ENCODE data around the gene C11orf91.
A peak's percentile ranks its signal among the peaks of the same experiment; 100 is the strongest.
"Not testable (repeated sequence)": the region's sequence is repeated elsewhere in the genome, so short reads cannot be mapped to it uniquely, and the experiment has no call there.

C11orf91 gene

DNA sequence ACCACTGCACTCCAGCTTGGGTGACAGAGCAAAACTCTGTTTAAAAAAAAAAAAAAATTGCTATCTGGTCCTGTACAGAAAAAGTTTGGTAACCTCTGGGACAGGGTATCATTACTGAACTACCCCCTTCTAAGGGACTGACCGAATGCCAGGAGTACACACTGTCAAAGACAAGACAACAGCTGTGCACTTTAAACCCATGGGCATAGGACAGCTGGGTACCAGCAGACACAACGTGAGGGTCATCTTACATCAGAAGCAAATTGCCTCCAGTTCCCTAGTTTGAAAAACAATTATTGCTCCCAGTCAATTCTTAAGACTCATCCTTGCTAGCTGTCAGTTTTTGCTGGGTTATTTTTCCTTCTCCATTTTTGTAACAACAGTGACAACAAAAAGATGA is 17.8 kb upstream of the C11orf91 start:
- no peaks in the 10 kb centered on the region for H3K27me3 ChIP-seq (replicated peaks; ENCODE audit: control insufficient read depth, insufficient read depth, low read length)

DNA sequence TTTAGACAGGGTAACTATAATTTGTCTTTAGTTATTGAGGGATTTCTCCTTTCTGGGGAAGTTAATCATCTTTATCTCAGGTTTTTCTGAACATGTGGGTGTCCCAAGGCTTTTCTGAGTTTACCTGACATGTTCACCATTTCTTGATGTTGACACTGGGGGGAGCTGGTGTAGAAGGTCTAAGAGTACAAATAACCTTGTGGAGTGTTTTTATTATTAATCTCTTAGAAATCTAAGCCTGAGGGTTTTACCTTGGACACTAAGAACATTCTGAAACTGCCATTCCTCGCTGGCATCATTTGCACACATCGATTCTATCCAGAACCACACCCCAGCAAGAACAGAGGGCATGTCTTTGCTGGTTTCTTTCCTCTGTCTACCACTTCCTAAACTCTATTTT is 15.6 kb upstream of the C11orf91 start:
- H3K4me3 ChIP-seq (ENCODE audit: low read length) = no peak overlapping the region
- no peaks in the 10 kb centered on the region for H3K9me3 ChIP-seq (ENCODE audit: control insufficient read depth, low read length)
- H3K9ac ChIP-seq (ENCODE audit: low read length) = no peak overlapping the region
- DNase-seq (ENCODE audit: low read depth) = peak; percentile 50
- H3K27me3 ChIP-seq (replicated peaks; ENCODE audit: control insufficient read depth, insufficient read depth, low read length) = no peaks in the 10 kb centered on the region
- H3K4me1 ChIP-seq (ENCODE audit: control insufficient read depth, insufficient read depth, low read length) = peaks cover 18% of the 10 kb centered on the region
- peaks cover 87% of the 10 kb centered on the region for H3K36me3 ChIP-seq (ENCODE audit: control insufficient read depth, insufficient read depth, low read length, severe bottlenecking)

More for the DNA sequence above, 17.8 kb upstream of the C11orf91 start:
- Histone ChIP-seq H3K9ac (ENCODE audit: low read length) (no peak overlapping the region), H3K9me3 (ENCODE audit: control insufficient read depth, low read length) (no peaks in the 10 kb centered on the region), H3K36me3 (ENCODE audit: control insufficient read depth, insufficient read depth, low read length, severe bottlenecking) (peaks cover 77% of the 10 kb centered on the region), H3K4me3 (ENCODE audit: low read length) (no peak overlapping the region), H3K4me1 (ENCODE audit: control insufficient read depth, insufficient read depth, low read length) (peaks cover 40% of the 10 kb centered on the region)
- no peak for DNase-seq (ENCODE audit: low read depth)

DNA sequence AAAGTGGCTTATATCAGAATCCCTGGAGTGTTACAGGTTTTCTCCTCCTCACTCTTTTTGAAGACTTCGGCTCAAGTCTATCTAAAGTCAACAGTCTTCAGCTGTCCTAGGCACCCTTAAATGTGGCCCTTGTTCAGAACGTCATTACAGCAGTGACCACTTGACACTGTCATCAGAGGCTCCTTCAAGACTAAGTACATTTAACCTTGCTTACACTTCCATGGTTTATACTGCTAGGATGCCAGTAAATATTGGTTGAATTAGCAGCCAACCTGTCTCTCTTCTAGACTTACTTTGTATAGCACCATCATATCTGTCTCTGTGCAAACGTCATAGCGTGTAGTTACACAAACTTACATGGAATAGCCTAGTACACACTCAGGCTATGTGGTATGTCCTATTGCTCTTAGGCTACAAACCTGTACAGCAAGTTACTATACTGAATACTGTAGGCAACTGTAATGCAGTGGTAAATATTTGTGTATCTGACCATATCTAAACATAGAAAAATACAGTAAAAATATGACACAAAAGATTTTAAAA is 13.3 kb upstream of the C11orf91 start:
- Histone ChIP-seq H3K36me3 (ENCODE audit: control insufficient read depth, insufficient read depth, low read length, severe bottlenecking) (peaks cover 88% of the 10 kb centered on the region), H3K9me3 (ENCODE audit: control insufficient read depth, low read length) (no peaks in the 10 kb centered on the region), H3K4me1 (ENCODE audit: control insufficient read depth, insufficient read depth, low read length) (peaks cover 15% of the 10 kb centered on the region), H3K27me3 (replicated peaks; ENCODE audit: control insufficient read depth, insufficient read depth, low read length) (no peaks in the 10 kb centered on the region), H3K4me3 (ENCODE audit: low read length) (no peak overlapping the region), H3K9ac (ENCODE audit: low read length) (no peak overlapping the region)
- no peak for DNase-seq (ENCODE audit: low read depth)

DNA sequence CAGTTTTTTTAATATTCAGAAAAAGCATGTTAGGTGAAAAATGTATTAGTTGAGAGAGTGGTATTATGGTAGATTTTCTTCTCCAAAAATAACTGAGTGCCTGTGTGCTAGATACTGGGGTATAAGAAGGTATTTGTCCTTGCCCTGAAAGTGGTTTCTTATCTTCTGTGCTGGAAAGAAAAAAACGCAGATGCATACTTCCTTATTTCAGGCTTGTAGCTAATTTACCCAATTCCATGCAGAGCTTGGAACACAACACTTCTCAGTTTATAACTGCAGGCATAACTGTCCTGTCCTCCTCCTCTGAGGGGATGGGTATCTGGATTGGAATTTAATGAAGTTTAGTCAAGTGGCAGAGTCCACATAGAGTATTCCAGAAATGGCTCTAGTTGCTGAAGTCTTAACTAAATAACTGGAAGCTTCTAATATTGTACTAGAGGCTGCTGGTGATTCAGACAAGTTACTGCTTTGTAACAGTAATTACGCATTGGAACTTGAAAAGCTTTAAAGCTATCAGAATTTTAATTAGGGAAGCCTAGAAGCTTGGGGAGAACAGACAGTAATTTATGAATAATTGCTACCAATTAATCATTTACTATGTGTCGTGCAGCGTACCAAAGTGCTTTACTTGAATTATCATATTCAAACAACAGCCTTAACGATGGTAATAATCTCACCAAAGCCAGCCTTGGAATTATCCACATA is 12.7 kb upstream of the C11orf91 start:
- Histone ChIP-seq H3K4me3 (ENCODE audit: low read length) (no peak overlapping the region), H3K9me3 (ENCODE audit: control insufficient read depth, low read length) (no peaks in the 10 kb centered on the region), H3K4me1 (ENCODE audit: control insufficient read depth, insufficient read depth, low read length) (peaks cover 15% of the 10 kb centered on the region), H3K36me3 (ENCODE audit: control insufficient read depth, insufficient read depth, low read length, severe bottlenecking) (peaks cover 87% of the 10 kb centered on the region), H3K9ac (ENCODE audit: low read length) (no peak overlapping the region), H3K27me3 (replicated peaks; ENCODE audit: control insufficient read depth, insufficient read depth, low read length) (no peaks in the 10 kb centered on the region)
- no peak for DNase-seq (ENCODE audit: low read depth)

DNA sequence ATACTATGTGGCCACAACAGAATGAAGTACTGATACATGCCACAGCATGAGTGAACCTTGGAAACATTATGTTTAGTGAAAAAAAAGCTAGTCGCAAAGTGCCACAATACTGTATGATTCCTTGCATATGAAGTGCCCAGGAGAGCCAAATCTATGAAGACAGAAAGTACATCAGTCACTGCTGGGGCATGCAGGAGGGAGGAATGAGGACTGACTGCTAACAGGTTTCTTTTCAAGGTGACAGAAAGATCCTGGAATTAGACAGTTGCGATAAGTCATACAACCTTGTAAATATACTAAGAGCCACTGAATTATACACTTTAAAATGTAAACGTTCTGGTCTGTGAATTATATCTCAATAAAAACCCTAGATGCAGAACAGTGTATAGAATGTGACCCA is 11.8 kb upstream of the C11orf91 start:
- no peak overlapping the region for H3K9ac ChIP-seq (ENCODE audit: low read length)
- peaks cover 16% of the 10 kb centered on the region for H3K4me1 ChIP-seq (ENCODE audit: control insufficient read depth, insufficient read depth, low read length)
- no peak overlapping the region for H3K4me3 ChIP-seq (ENCODE audit: low read length)
- H3K9me3 ChIP-seq (ENCODE audit: control insufficient read depth, low read length) = no peaks in the 10 kb centered on the region
- peaks cover 86% of the 10 kb centered on the region for H3K36me3 ChIP-seq (ENCODE audit: control insufficient read depth, insufficient read depth, low read length, severe bottlenecking)
- DNase-seq (ENCODE audit: low read depth) = no peak
- H3K27me3 ChIP-seq (replicated peaks; ENCODE audit: control insufficient read depth, insufficient read depth, low read length) = no peaks in the 10 kb centered on the region

DNA sequence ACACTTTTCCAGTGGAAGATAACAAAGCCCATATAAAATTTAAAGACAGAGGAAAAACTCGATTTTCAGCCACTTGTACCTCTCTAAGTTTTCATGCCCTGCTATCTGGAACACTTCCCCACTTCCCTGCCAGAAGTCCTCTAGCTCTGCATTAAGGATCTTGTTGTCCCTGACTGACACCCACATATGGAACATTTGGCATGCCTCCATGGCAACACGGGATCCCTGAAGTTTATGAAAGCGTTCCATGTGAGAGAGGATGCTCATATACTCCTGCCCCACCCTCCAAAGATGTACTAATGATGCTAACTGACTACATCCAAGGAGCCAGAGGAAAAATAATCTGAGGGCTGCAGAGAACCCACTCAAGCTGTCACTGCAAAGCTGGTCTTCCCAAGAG is 8.8 kb upstream of the C11orf91 start:
- DNase-seq (ENCODE audit: low read depth) = no peak
- peaks cover 19% of the 10 kb centered on the region for H3K4me1 ChIP-seq (ENCODE audit: control insufficient read depth, insufficient read depth, low read length)
- H3K27me3 ChIP-seq (replicated peaks; ENCODE audit: control insufficient read depth, insufficient read depth, low read length) = no peaks in the 10 kb centered on the region
- H3K9me3 ChIP-seq (ENCODE audit: control insufficient read depth, low read length) = no peaks in the 10 kb centered on the region
- H3K36me3 ChIP-seq (ENCODE audit: control insufficient read depth, insufficient read depth, low read length, severe bottlenecking) = peaks cover 83% of the 10 kb centered on the region
- no peak overlapping the region for H3K9ac ChIP-seq (ENCODE audit: low read length)
- H3K4me3 ChIP-seq (ENCODE audit: low read length) = no peak overlapping the region

DNA sequence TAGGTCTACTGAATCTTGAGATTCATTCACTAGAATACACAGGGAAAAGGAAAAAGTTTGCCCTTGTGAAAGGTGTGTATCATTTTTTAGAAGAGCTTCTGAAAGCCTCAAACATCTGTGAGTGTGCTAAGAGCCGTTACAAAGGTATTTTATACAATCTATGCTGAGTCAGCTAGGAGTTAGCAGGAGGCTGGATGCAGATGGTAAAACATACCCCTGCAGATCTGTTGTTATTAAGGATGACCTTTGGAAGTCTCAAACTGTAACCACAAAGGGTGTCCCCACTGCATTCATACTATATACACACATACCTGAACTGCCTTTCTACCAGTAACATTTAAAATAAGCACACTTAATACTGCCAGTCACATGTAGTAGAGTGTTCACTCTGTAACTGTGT is 8.4 kb upstream of the C11orf91 start:
- Histone ChIP-seq H3K27me3 (replicated peaks; ENCODE audit: control insufficient read depth, insufficient read depth, low read length) (no peaks in the 10 kb centered on the region), H3K4me3 (ENCODE audit: low read length) (no peak overlapping the region), H3K9ac (ENCODE audit: low read length) (no peak overlapping the region), H3K4me1 (ENCODE audit: control insufficient read depth, insufficient read depth, low read length) (peaks cover 22% of the 10 kb centered on the region), H3K36me3 (ENCODE audit: control insufficient read depth, insufficient read depth, low read length, severe bottlenecking) (peaks cover 78% of the 10 kb centered on the region), H3K9me3 (ENCODE audit: control insufficient read depth, low read length) (no peaks in the 10 kb centered on the region)
- no peak for DNase-seq (ENCODE audit: low read depth)

DNA sequence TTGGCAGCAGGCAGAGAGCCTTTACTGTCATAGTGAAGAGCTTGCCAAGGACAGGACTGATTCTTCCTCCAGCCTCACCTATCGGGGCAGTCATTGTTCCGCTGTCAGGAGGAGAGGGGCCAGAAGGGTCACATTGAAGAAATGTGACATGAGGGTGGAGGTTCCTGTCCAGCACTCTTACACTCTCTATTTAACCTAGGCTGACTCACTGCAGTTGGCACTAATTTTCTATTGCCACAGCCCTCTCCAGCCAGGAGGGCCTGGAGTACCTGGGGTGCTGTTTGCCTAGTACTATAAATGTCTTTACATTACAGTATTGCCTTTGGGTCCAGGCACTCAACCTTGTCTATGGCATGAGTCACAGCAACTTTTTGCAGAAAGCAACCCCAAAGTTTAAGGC is 7.2 kb upstream of the C11orf91 start:
- not testable (repeated sequence) for H3K4me3 ChIP-seq (ENCODE audit: low read length); H3K9me3 ChIP-seq (ENCODE audit: control insufficient read depth, low read length); H3K27me3 ChIP-seq (replicated peaks; ENCODE audit: control insufficient read depth, insufficient read depth, low read length); H3K9ac ChIP-seq (ENCODE audit: low read length); DNase-seq (ENCODE audit: low read depth)
- Histone ChIP-seq H3K36me3 (ENCODE audit: control insufficient read depth, insufficient read depth, low read length, severe bottlenecking) (peaks cover 66% of the 10 kb centered on the region), H3K4me1 (ENCODE audit: control insufficient read depth, insufficient read depth, low read length) (peaks cover 33% of the 10 kb centered on the region)

DNA sequence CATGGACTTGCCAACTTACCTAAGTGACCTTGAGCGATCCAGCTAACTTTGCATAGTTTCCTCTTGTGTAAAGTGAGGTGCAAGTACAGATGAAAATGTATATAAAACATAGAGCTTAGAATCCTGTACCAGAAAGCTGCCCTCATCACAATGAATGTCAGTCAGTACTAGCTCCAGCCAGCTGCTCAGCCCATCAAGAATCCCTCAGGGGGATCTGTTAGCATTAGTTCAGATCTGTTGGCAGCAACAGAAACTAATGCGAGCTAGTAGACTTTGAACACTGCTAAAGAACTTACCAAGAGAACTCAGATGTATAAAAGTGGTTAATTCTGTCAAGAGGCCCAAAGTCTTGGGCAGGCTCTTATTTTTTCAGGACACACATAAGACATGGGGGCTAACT is 6.3 kb upstream of the C11orf91 start:
- no peak for DNase-seq (ENCODE audit: low read depth)
- H3K4me1 ChIP-seq (ENCODE audit: control insufficient read depth, insufficient read depth, low read length) = peaks cover 42% of the 10 kb centered on the region
- H3K27me3 ChIP-seq (replicated peaks; ENCODE audit: control insufficient read depth, insufficient read depth, low read length) = no peaks in the 10 kb centered on the region
- no peak overlapping the region for H3K9ac ChIP-seq (ENCODE audit: low read length)
- H3K4me3 ChIP-seq (ENCODE audit: low read length) = no peak overlapping the region
- no peaks in the 10 kb centered on the region for H3K9me3 ChIP-seq (ENCODE audit: control insufficient read depth, low read length)
- H3K36me3 ChIP-seq (ENCODE audit: control insufficient read depth, insufficient read depth, low read length, severe bottlenecking) = peaks cover 58% of the 10 kb centered on the region

DNA sequence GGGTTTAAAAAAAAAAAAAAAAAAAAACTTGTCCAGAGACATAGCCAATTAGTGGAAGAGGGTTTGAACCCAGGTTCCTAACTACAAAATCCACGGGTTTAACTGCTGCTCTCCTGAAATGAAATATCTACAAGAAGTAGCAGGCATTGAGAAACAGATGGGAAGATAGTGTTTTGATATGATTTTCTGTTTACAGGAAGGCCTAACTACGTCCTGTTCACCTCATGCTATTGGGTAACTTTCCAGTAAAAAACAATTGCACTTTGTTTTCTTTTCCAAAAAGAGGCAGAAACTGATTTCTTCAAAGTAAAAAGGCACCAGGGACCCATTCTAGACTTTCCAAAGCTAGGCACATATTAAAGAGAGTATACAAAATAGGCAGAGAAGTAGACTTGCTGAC is 5.9 kb upstream of the C11orf91 start:
- Histone ChIP-seq H3K27me3 (replicated peaks; ENCODE audit: control insufficient read depth, insufficient read depth, low read length) (no peaks in the 10 kb centered on the region), H3K9me3 (ENCODE audit: control insufficient read depth, low read length) (no peaks in the 10 kb centered on the region), H3K9ac (ENCODE audit: low read length) (no peak overlapping the region), H3K4me1 (ENCODE audit: control insufficient read depth, insufficient read depth, low read length) (peaks cover 46% of the 10 kb centered on the region), H3K36me3 (ENCODE audit: control insufficient read depth, insufficient read depth, low read length, severe bottlenecking) (peaks cover 54% of the 10 kb centered on the region), H3K4me3 (ENCODE audit: low read length) (no peak overlapping the region)
- DNase-seq (ENCODE audit: low read depth) = peak; percentile 44

DNA sequence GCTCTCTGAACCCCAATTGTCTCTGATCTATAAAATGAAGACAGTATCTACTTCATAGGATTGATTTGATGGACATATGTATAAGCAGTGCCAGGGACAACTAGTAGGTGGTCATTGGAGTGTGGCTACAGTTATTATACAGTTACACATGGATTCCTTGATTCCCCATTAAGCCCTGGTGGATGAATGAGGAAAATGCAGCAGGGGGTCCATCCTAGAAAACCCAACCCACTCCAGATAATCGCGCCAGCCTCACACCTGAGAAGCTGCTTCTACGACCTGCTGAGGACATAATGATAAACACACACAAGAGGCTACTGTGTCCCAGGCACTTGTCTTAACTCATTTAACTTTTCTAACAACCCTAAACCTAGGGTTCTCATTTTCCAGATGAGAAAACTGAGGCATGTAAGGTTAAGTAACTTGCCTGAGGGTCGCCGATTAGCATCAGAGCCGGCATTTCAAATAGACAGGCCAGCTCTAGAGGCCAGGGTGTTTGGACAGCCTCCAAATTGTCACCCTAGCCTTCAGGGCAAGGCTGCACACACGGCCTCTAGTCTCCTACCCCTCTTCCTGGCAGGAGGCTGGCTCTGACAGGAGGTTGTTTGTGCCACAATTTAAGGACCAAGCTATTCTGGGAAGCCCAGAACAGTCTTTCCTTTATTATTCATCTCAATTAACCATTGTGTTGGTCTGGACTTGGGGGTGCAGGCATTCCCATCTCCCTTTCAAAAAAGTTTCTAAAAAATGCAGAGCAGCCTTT is 3.8 kb upstream of the C11orf91 start:
- peaks cover 59% of the 10 kb centered on the region for H3K4me1 ChIP-seq (ENCODE audit: control insufficient read depth, insufficient read depth, low read length)
- H3K27me3 ChIP-seq (replicated peaks; ENCODE audit: control insufficient read depth, insufficient read depth, low read length) = no peaks in the 10 kb centered on the region
- no peak for DNase-seq (ENCODE audit: low read depth)
- H3K36me3 ChIP-seq (ENCODE audit: control insufficient read depth, insufficient read depth, low read length, severe bottlenecking) = peaks cover 34% of the 10 kb centered on the region
- no peak overlapping the region for H3K4me3 ChIP-seq (ENCODE audit: low read length)
- H3K9me3 ChIP-seq (ENCODE audit: control insufficient read depth, low read length) = no peaks in the 10 kb centered on the region
- H3K9ac ChIP-seq (ENCODE audit: low read length) = no peak overlapping the region
